ENCODE measurements around the gene HPSE2. TPM values are rescaled to one million over a fixed set of nuclear protein-coding genes. Genes with fewer than 3 reads are reported as not detected.

Gene HPSE2
- total and polyA plus RNA-seq, 2 experiments from 2014 or later, result 0.10 to 0.24 TPM

- Histone ChIP-seq H3K27ac (ENCODE audit: low read depth) (no peak overlapping the region), H3K36me3 (ENCODE audit: insufficient read depth) (no peaks in the 10 kb centered on the region), H3K9me2 (ENCODE audit: insufficient read depth) (no peaks in the 10 kb centered on the region), H3K4me3 (no peak overlapping the region), H3K4me2 (no peak overlapping the region), H3K27me3 (ENCODE audit: insufficient read depth) (no peaks in the 10 kb centered on the region), H3F3A (replicated peaks; ENCODE audit: low read depth) (no peaks in the 10 kb centered on the region), H4K20me1 (replicated peaks; ENCODE audit: insufficient read depth) (no peaks in the 10 kb centered on the region), H3K79me2 (replicated peaks; ENCODE audit: insufficient read depth) (no peaks in the 10 kb centered on the region), H3K4me1 (ENCODE audit: insufficient read depth) (peaks cover 13% of the 10 kb centered on the region), H2AFZ (no peak overlapping the region)
- ATAC-seq, result no peak
- Mint-ChIP-seq H3K4me1 (peaks cover 17% of the 10 kb centered on the region), H3K9me3 (no peaks in the 10 kb centered on the region), H3K27ac (no peak overlapping the region), H3K36me3 (ENCODE audit: low read depth) (no peaks in the 10 kb centered on the region), H3K27me3 (ENCODE audit: insufficient read depth, low read depth, poor library complexity) (no peaks in the 10 kb centered on the region), H3K4me3 (no peak overlapping the region)
- TF ChIP-seq ZNF462 (CRISPR knock-in tag; IDR thresholded peaks at IDR 0.05) (no peak), POLR2AphosphoS5 (IDR thresholded peaks at IDR 0.05; ENCODE audit: low read depth) (no peak), ETS1 (IDR thresholded peaks at IDR 0.05) (no peak), CREB1 (CRISPR knock-in tag; IDR thresholded peaks at IDR 0.05; ENCODE audit: low read depth) (no peak), REST (IDR thresholded peaks at IDR 0.05; ENCODE audit: unreplicated experiment) (no peak), ZNF331 (CRISPR knock-in tag; IDR thresholded peaks at IDR 0.05; ENCODE audit: low read depth) (no peak), ZNF114 (CRISPR knock-in tag; IDR thresholded peaks at IDR 0.05) (no peak), EZH2phosphoT487 (IDR thresholded peaks at IDR 0.05; ENCODE audit: unreplicated experiment) (no peak), JUNB (IDR thresholded peaks at IDR 0.05; ENCODE audit: unreplicated experiment) (no peak), STAT1 (IDR thresholded peaks at IDR 0.05; ENCODE audit: unreplicated experiment) (no peak), NANOG (IDR thresholded peaks at IDR 0.05; ENCODE audit: borderline replicate concordance) (no peak), CTCF (conservative IDR thresholded peaks at IDR 0.05; ENCODE audit: low read depth in 2 of 2) (no peak), EZH2 (IDR thresholded peaks at IDR 0.05; ENCODE audit: low read depth, unreplicated experiment) (no peak)
- DNase-seq (ENCODE audit: low spot score), result peak; percentile 16
Observed at GRCh38 chr10:98833542-98833941, 402.1 kb downstream of the HPSE2 start.

Data from GM23338 (cell line).